HL-60 (cell line): ENCODE data around the gene CHSY1.

Experiments
- POLR2AphosphoS5 ChIP-seq: IDR thresholded peaks from 2 replicates; pipeline ENCODE4 v1.6.1; 2012; ENCODE audit warnings: low read depth
- SPI1 ChIP-seq: IDR thresholded peaks from 2 replicates; pipeline ENCODE4 v1.6.1; 2012; ENCODE audit warnings: low read depth, mild to moderate bottlenecking, borderline replicate concordance
- TF ChIP-seq, protein P1 (sequence below): IDR thresholded peaks from one replicate; pipeline ENCODE4 v1.5.1; 2011; ENCODE audit warnings: low read length, control low read depth, inconsistent platforms; ENCODE audit not compliant: insufficient read depth
- TF ChIP-seq, protein P2 (sequence below): IDR thresholded peaks from 2 replicates; pipeline ENCODE4 v1.6.1; 2012; ENCODE audit warnings: low read depth; ENCODE audit not compliant: insufficient replicate concordance

DNA sequence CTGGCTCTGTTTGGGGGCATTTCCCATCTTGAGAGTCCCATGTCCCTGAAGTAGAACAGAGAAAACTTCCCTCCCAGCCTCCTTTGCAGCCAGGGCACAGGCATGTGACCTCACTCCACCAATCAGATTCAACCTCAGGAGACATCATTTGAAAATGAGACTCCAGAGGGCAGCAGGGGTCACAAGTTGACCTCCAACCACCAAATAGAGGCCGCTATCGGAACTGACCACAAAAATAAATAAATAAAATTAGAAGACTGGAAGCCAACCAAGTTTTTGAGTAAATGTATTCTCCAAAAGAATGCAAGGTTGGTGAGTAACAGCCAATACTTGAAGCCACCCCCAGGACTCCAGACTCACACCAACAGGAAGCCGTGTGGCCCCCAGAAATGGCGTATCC is 106.5 kb downstream of the CHSY1 start:
- TF ChIP-seq, protein P1, sequence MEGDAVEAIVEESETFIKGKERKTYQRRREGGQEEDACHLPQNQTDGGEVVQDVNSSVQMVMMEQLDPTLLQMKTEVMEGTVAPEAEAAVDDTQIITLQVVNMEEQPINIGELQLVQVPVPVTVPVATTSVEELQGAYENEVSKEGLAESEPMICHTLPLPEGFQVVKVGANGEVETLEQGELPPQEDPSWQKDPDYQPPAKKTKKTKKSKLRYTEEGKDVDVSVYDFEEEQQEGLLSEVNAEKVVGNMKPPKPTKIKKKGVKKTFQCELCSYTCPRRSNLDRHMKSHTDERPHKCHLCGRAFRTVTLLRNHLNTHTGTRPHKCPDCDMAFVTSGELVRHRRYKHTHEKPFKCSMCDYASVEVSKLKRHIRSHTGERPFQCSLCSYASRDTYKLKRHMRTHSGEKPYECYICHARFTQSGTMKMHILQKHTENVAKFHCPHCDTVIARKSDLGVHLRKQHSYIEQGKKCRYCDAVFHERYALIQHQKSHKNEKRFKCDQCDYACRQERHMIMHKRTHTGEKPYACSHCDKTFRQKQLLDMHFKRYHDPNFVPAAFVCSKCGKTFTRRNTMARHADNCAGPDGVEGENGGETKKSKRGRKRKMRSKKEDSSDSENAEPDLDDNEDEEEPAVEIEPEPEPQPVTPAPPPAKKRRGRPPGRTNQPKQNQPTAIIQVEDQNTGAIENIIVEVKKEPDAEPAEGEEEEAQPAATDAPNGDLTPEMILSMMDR = no peak
- TF ChIP-seq SPI1 (no peak), POLR2AphosphoS5 (no peak)
- TF ChIP-seq, protein P2, sequence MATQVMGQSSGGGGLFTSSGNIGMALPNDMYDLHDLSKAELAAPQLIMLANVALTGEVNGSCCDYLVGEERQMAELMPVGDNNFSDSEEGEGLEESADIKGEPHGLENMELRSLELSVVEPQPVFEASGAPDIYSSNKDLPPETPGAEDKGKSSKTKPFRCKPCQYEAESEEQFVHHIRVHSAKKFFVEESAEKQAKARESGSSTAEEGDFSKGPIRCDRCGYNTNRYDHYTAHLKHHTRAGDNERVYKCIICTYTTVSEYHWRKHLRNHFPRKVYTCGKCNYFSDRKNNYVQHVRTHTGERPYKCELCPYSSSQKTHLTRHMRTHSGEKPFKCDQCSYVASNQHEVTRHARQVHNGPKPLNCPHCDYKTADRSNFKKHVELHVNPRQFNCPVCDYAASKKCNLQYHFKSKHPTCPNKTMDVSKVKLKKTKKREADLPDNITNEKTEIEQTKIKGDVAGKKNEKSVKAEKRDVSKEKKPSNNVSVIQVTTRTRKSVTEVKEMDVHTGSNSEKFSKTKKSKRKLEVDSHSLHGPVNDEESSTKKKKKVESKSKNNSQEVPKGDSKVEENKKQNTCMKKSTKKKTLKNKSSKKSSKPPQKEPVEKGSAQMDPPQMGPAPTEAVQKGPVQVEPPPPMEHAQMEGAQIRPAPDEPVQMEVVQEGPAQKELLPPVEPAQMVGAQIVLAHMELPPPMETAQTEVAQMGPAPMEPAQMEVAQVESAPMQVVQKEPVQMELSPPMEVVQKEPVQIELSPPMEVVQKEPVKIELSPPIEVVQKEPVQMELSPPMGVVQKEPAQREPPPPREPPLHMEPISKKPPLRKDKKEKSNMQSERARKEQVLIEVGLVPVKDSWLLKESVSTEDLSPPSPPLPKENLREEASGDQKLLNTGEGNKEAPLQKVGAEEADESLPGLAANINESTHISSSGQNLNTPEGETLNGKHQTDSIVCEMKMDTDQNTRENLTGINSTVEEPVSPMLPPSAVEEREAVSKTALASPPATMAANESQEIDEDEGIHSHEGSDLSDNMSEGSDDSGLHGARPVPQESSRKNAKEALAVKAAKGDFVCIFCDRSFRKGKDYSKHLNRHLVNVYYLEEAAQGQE = no peak
